Fibroblast of mammary gland (primary cell): ENCODE results near the gene PHETA2.
"Not testable (repeated sequence)": the region's sequence is repeated elsewhere in the genome, so short reads cannot be mapped to it uniquely, and the experiment has no call there.

ENCODE experiments used
- DNase-seq: peaks from one replicate; pipeline ENCODE4 v3.0.0-alpha.2; 2010; ENCODE audit warnings: low read depth
- H3K4me3 ChIP-seq: 2 replicates; pipeline ENCODE4 v1.5.1; 2011; ENCODE audit warnings: low read depth, mild to moderate bottlenecking, low read length, moderate library complexity; ENCODE audit not compliant: control insufficient read depth
- CTCF ChIP-seq: conservative IDR thresholded peaks from 2 replicates; pipeline ENCODE4 v1.5.1; 2011; ENCODE audit warnings: low read depth, low read length, inconsistent platforms; ENCODE audit not compliant: control insufficient read depth, insufficient read depth

PHETA2 gene

GRCh38 chr22:42127606-42128005 is 53.6 kb downstream of the PHETA2 start:
- TF ChIP-seq CTCF, result no peak
- DNase-seq, result no peak
- no peak overlapping the region for H3K4me3 ChIP-seq

- not testable (repeated sequence) for DNase-seq, H3K4me3 ChIP-seq
These were observed 54.0 kb downstream of the PHETA2 start for GRCh38 chr22:42128007-42128406.
